ENCODE results near the gene CELA3B. TPM values are rescaled to one million over a fixed set of nuclear protein-coding genes. Genes with fewer than 3 reads are reported as not detected.

The CELA3B gene
- total and polyA plus RNA-seq, 2 of the 13 experiments (the other 11 are each of a cell fraction or from before 2014, with no cell fraction given) = 0.34 TPM; not detected in 1

GRCh38 chr1:21927533-21928237 lies 49.1 kb upstream of the CELA3B start (continued):
- no peak for TF ChIP-seq ATM (IDR thresholded peaks at IDR 0.05; ENCODE audit: borderline replicate concordance)
- TF ChIP-seq ADNP (CRISPR knock-in tag; IDR thresholded peaks at IDR 0.05) = 0 out of 2 replicates have a peak, but pooled peaks have one; percentile 22
- TF ChIP-seq, protein P1, sequence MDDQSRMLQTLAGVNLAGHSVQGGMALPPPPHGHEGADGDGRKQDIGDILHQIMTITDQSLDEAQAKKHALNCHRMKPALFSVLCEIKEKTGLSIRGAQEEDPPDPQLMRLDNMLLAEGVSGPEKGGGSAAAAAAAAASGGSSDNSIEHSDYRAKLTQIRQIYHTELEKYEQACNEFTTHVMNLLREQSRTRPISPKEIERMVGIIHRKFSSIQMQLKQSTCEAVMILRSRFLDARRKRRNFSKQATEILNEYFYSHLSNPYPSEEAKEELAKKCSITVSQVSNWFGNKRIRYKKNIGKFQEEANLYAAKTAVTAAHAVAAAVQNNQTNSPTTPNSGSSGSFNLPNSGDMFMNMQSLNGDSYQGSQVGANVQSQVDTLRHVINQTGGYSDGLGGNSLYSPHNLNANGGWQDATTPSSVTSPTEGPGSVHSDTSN (CRISPR knock-in tag; IDR thresholded peaks at IDR 0.05; ENCODE audit: borderline replicate concordance) = no peak
- no peak for TF ChIP-seq ESRRA (CRISPR knock-in tag; IDR thresholded peaks at IDR 0.05; ENCODE audit: low read depth)
- TF ChIP-seq ATF6 (CRISPR knock-in tag; conservative IDR thresholded peaks at IDR 0.05) = no peak
- no peak for TF ChIP-seq PCBP2 (optimal IDR thresholded peaks at IDR 0.05; ENCODE audit: low read depth, low read length, poor library complexity, severe bottlenecking)
- no peak for TF ChIP-seq SOX13 (IDR thresholded peaks at IDR 0.05)
- peak in 1 of 2 experiments; percentile 10; a peak in 1 of 4 replicates for TF ChIP-seq SOX13 (CRISPR knock-in tag; conservative IDR thresholded peaks at IDR 0.05 in 1 of 2, IDR thresholded peaks at IDR 0.05 in 1 of 2)
- no peak for TF ChIP-seq CBFB (CRISPR knock-in tag; IDR thresholded peaks at IDR 0.05)
- TF ChIP-seq ZNF598 (CRISPR knock-in tag; IDR thresholded peaks at IDR 0.05; ENCODE audit: borderline replicate concordance) = 0 out of 2 replicates have a peak, but pooled peaks have one; percentile 52
- TF ChIP-seq, protein P2, sequence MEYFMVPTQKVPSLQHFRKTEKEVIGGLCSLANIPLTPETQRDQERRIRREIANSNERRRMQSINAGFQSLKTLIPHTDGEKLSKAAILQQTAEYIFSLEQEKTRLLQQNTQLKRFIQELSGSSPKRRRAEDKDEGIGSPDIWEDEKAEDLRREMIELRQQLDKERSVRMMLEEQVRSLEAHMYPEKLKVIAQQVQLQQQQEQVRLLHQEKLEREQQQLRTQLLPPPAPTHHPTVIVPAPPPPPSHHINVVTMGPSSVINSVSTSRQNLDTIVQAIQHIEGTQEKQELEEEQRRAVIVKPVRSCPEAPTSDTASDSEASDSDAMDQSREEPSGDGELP (IDR thresholded peaks at IDR 0.05; ENCODE audit: borderline replicate concordance, low read depth) = peak; percentile 91
- TF ChIP-seq, protein P3, sequence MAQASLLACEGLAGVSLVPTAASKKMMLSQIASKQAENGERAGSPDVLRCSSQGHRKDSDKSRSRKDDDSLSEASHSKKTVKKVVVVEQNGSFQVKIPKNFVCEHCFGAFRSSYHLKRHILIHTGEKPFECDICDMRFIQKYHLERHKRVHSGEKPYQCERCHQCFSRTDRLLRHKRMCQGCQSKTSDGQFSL (CRISPR knock-in tag; IDR thresholded peaks at IDR 0.05) = no peak
- TF ChIP-seq PAX8 (CRISPR knock-in tag; IDR thresholded peaks at IDR 0.05; ENCODE audit: borderline replicate concordance) = no peak
- TF ChIP-seq ZNF101 (CRISPR knock-in tag; IDR thresholded peaks at IDR 0.05; ENCODE audit: borderline replicate concordance, low read depth) = no peak
- no peak for TF ChIP-seq ZBTB3 (CRISPR knock-in tag; IDR thresholded peaks at IDR 0.05; ENCODE audit: borderline replicate concordance, low read depth)
- TF ChIP-seq ZNF580 (CRISPR knock-in tag; IDR thresholded peaks at IDR 0.05; ENCODE audit: borderline replicate concordance, low read depth) = peak; percentile 41; the same call in 1 of the 2 replicates
- TF ChIP-seq ZMYM4 (CRISPR knock-in tag; IDR thresholded peaks at IDR 0.05) = 0 out of 2 replicates have a peak, but pooled peaks have one; percentile 13
- no peak for TF ChIP-seq E2F5 (CRISPR knock-in tag; conservative IDR thresholded peaks at IDR 0.05)
- no peak for TF ChIP-seq GABPB1 (CRISPR knock-in tag; IDR thresholded peaks at IDR 0.05)
- TF ChIP-seq STAT6 (CRISPR knock-in tag; IDR thresholded peaks at IDR 0.05; ENCODE audit: borderline replicate concordance) = no peak

Data from HepG2 (cell line).